ENCODE results near the gene MYL5.
"Not testable (repeated sequence)": the region's sequence is repeated elsewhere in the genome, so short reads cannot be mapped to it uniquely, and the experiment has no call there.

DNA sequence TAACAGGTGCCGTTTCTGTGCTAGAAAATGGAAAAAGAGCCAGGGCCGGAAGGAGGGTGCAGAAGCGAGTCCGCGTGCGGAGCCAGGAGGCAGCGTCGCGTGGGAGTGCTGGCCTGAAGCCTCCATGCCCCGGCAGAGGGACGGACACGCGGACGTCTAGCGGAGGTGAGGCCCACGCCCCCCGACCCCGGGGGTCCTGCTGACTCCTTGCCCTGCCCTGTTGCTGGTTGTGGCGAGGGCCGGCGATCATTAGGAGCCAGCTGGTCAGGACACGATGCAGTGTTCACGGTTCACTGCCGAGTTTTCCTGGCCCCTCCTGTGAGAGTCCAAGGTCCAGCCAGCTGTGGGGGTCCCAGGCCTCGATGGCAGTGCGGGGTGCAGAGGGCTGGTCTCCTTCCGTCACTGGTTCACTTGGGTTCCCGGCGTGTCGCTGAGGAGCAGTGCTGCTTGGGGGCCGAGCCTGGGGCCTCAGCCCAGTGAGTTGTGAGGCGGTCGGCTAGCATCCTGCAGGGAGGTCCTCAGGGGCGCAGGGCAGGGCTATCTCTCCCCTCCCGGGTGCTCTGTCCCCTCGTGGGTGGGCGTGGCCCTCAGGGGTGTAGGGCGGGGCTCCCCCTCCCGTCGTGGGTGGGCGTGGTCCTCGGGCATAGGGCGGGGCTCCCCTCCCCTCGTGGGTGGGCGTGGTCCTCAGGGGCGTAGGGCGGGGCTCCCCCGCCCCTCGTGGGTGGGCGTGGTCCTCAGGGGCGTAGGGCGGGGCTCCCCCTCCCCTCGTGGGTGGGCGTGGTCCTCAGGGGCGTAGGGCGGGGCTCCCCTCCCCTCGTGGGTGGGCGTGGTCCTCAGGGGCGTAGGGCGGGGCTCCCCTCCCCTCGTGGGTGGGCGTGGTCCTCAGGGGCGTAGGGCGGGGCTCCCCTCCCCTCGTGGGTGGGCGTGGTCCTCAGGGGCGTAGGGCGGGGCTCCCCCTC lies 56.9 kb downstream of the MYL5 start:
- not testable (repeated sequence) for TF ChIP-seq ZFP3, OSR1 (CRISPR knock-in tag; IDR thresholded peaks at IDR 0.05)
- TF ChIP-seq, protein P1, sequence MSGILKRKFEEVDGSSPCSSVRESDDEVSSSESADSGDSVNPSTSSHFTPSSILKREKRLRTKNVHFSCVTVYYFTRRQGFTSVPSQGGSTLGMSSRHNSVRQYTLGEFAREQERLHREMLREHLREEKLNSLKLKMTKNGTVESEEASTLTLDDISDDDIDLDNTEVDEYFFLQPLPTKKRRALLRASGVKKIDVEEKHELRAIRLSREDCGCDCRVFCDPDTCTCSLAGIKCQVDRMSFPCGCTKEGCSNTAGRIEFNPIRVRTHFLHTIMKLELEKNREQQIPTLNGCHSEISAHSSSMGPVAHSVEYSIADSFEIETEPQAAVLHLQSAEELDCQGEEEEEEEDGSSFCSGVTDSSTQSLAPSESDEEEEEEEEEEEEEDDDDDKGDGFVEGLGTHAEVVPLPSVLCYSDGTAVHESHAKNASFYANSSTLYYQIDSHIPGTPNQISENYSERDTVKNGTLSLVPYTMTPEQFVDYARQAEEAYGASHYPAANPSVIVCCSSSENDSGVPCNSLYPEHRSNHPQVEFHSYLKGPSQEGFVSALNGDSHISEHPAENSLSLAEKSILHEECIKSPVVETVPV (CRISPR knock-in tag; IDR thresholded peaks at IDR 0.05) = not testable (repeated sequence)
